H9 (cell line): ENCODE measurements around the gene ZNF737. TPM values are rescaled to one million over a fixed set of nuclear protein-coding genes. Genes with fewer than 3 reads are reported as not detected.

Experiments used
- DNase-seq: peaks from one replicate; pipeline ENCODE4 v3.0.0-alpha.2; 2017
- H2AFZ ChIP-seq: one replicate; pipeline ENCODE4 v1.6.1; 2013; ENCODE audit warnings: mild to moderate bottlenecking, low read length, control low read depth, moderate library complexity
- H2AK5ac ChIP-seq: 2 replicates; pipeline ENCODE4 v1.6.1; 2013; ENCODE audit warnings: low read length, control low read depth, mixed read lengths; ENCODE audit not compliant: insufficient read length
- H2BK120ac ChIP-seq: one replicate; pipeline ENCODE4 v1.6.1; 2013; ENCODE audit warnings: low read depth, mild to moderate bottlenecking, low read length, control low read depth, inconsistent platforms; ENCODE audit not compliant: poor library complexity, severe bottlenecking
- H2BK12ac ChIP-seq: 2 replicates; pipeline ENCODE4 v1.6.1; 2013; ENCODE audit warnings: low read length, control low read depth, mixed read lengths, low read depth; ENCODE audit not compliant: insufficient read length
- H2BK15ac ChIP-seq: 2 replicates; pipeline ENCODE4 v1.6.1; 2013; ENCODE audit warnings: low read depth, low read length, control low read depth
- H2BK20ac ChIP-seq: one replicate; pipeline ENCODE4 v1.6.1; 2013; ENCODE audit warnings: low read depth, mild to moderate bottlenecking, low read length, control low read depth, inconsistent platforms; ENCODE audit not compliant: poor library complexity, severe bottlenecking
- H2BK5ac ChIP-seq: 2 replicates; pipeline ENCODE4 v1.6.1; 2013; ENCODE audit warnings: low read length, control low read depth, mixed read lengths; ENCODE audit not compliant: insufficient read length
- H3K14ac ChIP-seq: 2 replicates; pipeline ENCODE4 v1.6.1; 2013; ENCODE audit warnings: low read length, control low read depth; ENCODE audit not compliant: insufficient read depth
- H3K18ac ChIP-seq: 2 replicates; pipeline ENCODE4 v1.6.1; 2013; ENCODE audit warnings: low read depth, mild to moderate bottlenecking, mixed read lengths, low read length, control low read depth; ENCODE audit not compliant: insufficient read length
- H3K23ac ChIP-seq: 2 replicates; pipeline ENCODE4 v1.6.1; 2013; ENCODE audit warnings: low read length, control low read depth, mixed read lengths, low read depth; ENCODE audit not compliant: insufficient read length
- H3K23me2 ChIP-seq: 2 replicates; pipeline ENCODE4 v1.6.1; 2013; ENCODE audit warnings: low read depth, mild to moderate bottlenecking, mixed read lengths, low read length, control low read depth; ENCODE audit not compliant: insufficient read length, poor library complexity, severe bottlenecking
- H3K27ac ChIP-seq: 2 replicates; pipeline ENCODE4 v1.5.1; 2013; ENCODE audit warnings: low read length, control low read depth, mixed read lengths, low read depth; ENCODE audit not compliant: insufficient read length
- H3K27me3 ChIP-seq: 2 replicates; pipeline ENCODE4 v1.6.1; 2013; ENCODE audit warnings: low read length, control low read depth, inconsistent platforms; ENCODE audit not compliant: insufficient read depth
- H3K4ac ChIP-seq: 2 replicates; pipeline ENCODE4 v1.6.1; 2013; ENCODE audit warnings: low read depth, mild to moderate bottlenecking, control low read depth, inconsistent platforms, low read length, moderate library complexity
- H3K4me1 ChIP-seq: 2 replicates; pipeline ENCODE4 v1.6.1; 2013; ENCODE audit warnings: low read length, control low read depth, inconsistent platforms; ENCODE audit not compliant: insufficient read depth
- H3K4me2 ChIP-seq: 2 replicates; pipeline ENCODE4 v1.6.1; 2013; ENCODE audit warnings: low read length, control low read depth, mixed read lengths; ENCODE audit not compliant: insufficient read length, insufficient read depth
- H3K56ac ChIP-seq: 2 replicates; pipeline ENCODE4 v1.6.1; 2013; ENCODE audit warnings: low read depth, mild to moderate bottlenecking, mixed read lengths, low read length, control low read depth; ENCODE audit not compliant: insufficient read length
- H3K79me1 ChIP-seq: 2 replicates; pipeline ENCODE4 v1.6.1; 2013; ENCODE audit warnings: low read depth, mild to moderate bottlenecking, moderate library complexity, low read length, control low read depth, inconsistent platforms; ENCODE audit not compliant: insufficient read depth, poor library complexity, severe bottlenecking
- H3K79me2 ChIP-seq: 2 replicates; pipeline ENCODE4 v1.6.1; 2013; ENCODE audit warnings: low read length, control low read depth, inconsistent platforms; ENCODE audit not compliant: insufficient read depth
- H3K9ac ChIP-seq: 2 replicates; pipeline ENCODE4 v1.6.1; 2013; ENCODE audit warnings: low read length, control low read depth, mixed read lengths; ENCODE audit not compliant: insufficient read length; ENCODE audit errors: extremely low read depth
- H3K9me3 ChIP-seq: one replicate; pipeline ENCODE4 v1.6.1; 2013; ENCODE audit warnings: low read depth, low read length, inconsistent platforms; ENCODE audit not compliant: control insufficient read depth
- H3T11ph ChIP-seq: one replicate; pipeline ENCODE4 v1.6.1; 2013; ENCODE audit warnings: mild to moderate bottlenecking, low read length, control low read depth, inconsistent platforms
- H4K20me1 ChIP-seq: one replicate; pipeline ENCODE4 v1.6.1; 2013; ENCODE audit not compliant: control insufficient read depth, insufficient read length, insufficient read depth
- H4K5ac ChIP-seq: 2 replicates; pipeline ENCODE4 v1.6.1; 2013; ENCODE audit warnings: low read depth, mild to moderate bottlenecking, mixed read lengths, low read length, control low read depth; ENCODE audit not compliant: insufficient read length
- H4K8ac ChIP-seq: replicated peaks from 2 replicates; pipeline ENCODE4 v1.6.1; 2013; ENCODE audit warnings: low read length, control low read depth, mixed read lengths, low read depth; ENCODE audit not compliant: insufficient read length
- H4K91ac ChIP-seq: 2 replicates; pipeline ENCODE4 v1.6.1; 2013; ENCODE audit warnings: low read depth, mild to moderate bottlenecking, moderate library complexity, mixed read lengths, low read length, control low read depth; ENCODE audit not compliant: insufficient read length
- H3K27ac Mint-ChIP-seq, 3 experiments: 2 replicates in 2 of 3; 3 replicates in 1 of 3; pipeline ENCODE4 v1.8.0; 2020 to 2021; ENCODE audit warnings: mixed read lengths in 3 of 3, mild to moderate bottlenecking in 1 of 3, moderate library complexity in 1 of 3
- H3K27me3 Mint-ChIP-seq: 2 replicates; pipeline ENCODE4 v1.8.0; 2021; ENCODE audit warnings: low read depth, mild to moderate bottlenecking, moderate library complexity, mixed read lengths
- H3K36me3 Mint-ChIP-seq, 3 experiments: 2 replicates in 2 of 3; 3 replicates in 1 of 3; pipeline ENCODE4 v1.8.0; 2020 to 2021; ENCODE audit warnings: low read depth in 3 of 3, mixed read lengths in 3 of 3; ENCODE audit not compliant: insufficient read depth in 1 of 3
- H3K4me1 Mint-ChIP-seq, 2 experiments: 2 replicates each; pipeline ENCODE4 v1.8.0; 2020; ENCODE audit warnings: mixed read lengths in 2 of 2
- H3K4me3 Mint-ChIP-seq, 2 experiments: 2 replicates in 1 of 2; 3 replicates in 1 of 2; pipeline ENCODE4 v1.8.0; 2020 to 2021; ENCODE audit warnings: mild to moderate bottlenecking in 2 of 2, mixed read lengths in 2 of 2, moderate library complexity in 1 of 2
- H3K9me3 Mint-ChIP-seq, 2 experiments: 2 replicates in 1 of 2; 3 replicates in 1 of 2; pipeline ENCODE4 v1.8.0; 2020; ENCODE audit warnings: mild to moderate bottlenecking in 2 of 2, mixed read lengths in 2 of 2, moderate library complexity in 1 of 2
- CTCF ChIP-seq: fragments of 200-600 bp; sonication (generic); conservative IDR thresholded peaks from 3 replicates; pipeline ENCODE4 v1.8.0; 2021; ENCODE audit warnings: antibody characterized with exemption, mild to moderate bottlenecking
- total RNA-seq: library from RNA; stranded (reverse); gene quantifications from 2 replicates; pipeline ENCODE4 v1.2.1, GENCODE V29; 2021

The ZNF737 gene
- total RNA-seq, 1 experiment from 2014 or later: 14.3 TPM

- Histone ChIP-seq H3K27me3 (no peaks in the 10 kb centered on the region), H3K4me2 (no peak overlapping the region), H4K5ac (no peak overlapping the region), H2AK5ac (no peak overlapping the region), H2AFZ (no peak overlapping the region), H3K27ac (no peak overlapping the region), H3K23ac (no peak overlapping the region), H3K9ac (no peak overlapping the region), H3K18ac (no peak overlapping the region), H3K14ac (no peak overlapping the region), H4K8ac (no peak overlapping the region), H3K79me2 (peaks cover 3% of the 10 kb centered on the region; the same call in 1 of the 2 replicates), H4K20me1 (no peaks in the 10 kb centered on the region), H2BK20ac (no peak overlapping the region), H2BK120ac (no peak overlapping the region), H3K9me3 (peaks cover 18% of the 10 kb centered on the region), H3K4ac (no peak overlapping the region), H3K79me1 (peaks cover 8% of the 10 kb centered on the region), H3K23me2 (no peaks in the 10 kb centered on the region), H2BK15ac (no peak overlapping the region), H2BK12ac (no peak overlapping the region), H3K4me1 (no peaks in the 10 kb centered on the region), H4K91ac (no peak overlapping the region), H3T11ph (no peak overlapping the region), H2BK5ac (no peak overlapping the region), H3K56ac (no peak overlapping the region)
- Mint-ChIP-seq H3K27me3 (no peaks in the 10 kb centered on the region), H3K4me1 (0 out of 4 replicates have a peak, but pooled peaks cover 0 to 6% of the 10 kb centered on the region in 2 experiments), H3K27ac (no peak overlapping the region), H3K36me3 (peaks cover 68 to 80% (median 77%) of the 10 kb centered on the region in 3 experiments), H3K4me3 (no peak overlapping the region), H3K9me3 (peaks cover 55 to 83% of the 10 kb centered on the region in 2 experiments)
- TF ChIP-seq CTCF: no peak
- DNase-seq: no peak
These were observed 7.0 kb downstream of the ZNF737 start for GRCh38 chr19:20558571-20558970.
